ENCODE data around the gene MTO1. TPM values are rescaled to one million over a fixed set of nuclear protein-coding genes. Genes with fewer than 3 reads are reported as not detected.
"Not testable (repeated sequence)": the region's sequence is repeated elsewhere in the genome, so short reads cannot be mapped to it uniquely, and the experiment has no call there.

The MTO1 gene
- total RNA-seq, 1 donor from 2014 or later: 25.7 TPM

- DNase-seq (no peak), ATAC-seq (no peak)
- Histone ChIP-seq H3K4me3 (no peak overlapping the region), H3K27ac (no peak overlapping the region), H3K36me3 (peaks cover 56% of the 10 kb centered on the region), H3K9me3 (no peaks in the 10 kb centered on the region), H3K4me1 (peaks cover 6% of the 10 kb centered on the region), H3K27me3 (ENCODE audit: low read depth) (no peaks in the 10 kb centered on the region)
- TF ChIP-seq, protein P1, sequence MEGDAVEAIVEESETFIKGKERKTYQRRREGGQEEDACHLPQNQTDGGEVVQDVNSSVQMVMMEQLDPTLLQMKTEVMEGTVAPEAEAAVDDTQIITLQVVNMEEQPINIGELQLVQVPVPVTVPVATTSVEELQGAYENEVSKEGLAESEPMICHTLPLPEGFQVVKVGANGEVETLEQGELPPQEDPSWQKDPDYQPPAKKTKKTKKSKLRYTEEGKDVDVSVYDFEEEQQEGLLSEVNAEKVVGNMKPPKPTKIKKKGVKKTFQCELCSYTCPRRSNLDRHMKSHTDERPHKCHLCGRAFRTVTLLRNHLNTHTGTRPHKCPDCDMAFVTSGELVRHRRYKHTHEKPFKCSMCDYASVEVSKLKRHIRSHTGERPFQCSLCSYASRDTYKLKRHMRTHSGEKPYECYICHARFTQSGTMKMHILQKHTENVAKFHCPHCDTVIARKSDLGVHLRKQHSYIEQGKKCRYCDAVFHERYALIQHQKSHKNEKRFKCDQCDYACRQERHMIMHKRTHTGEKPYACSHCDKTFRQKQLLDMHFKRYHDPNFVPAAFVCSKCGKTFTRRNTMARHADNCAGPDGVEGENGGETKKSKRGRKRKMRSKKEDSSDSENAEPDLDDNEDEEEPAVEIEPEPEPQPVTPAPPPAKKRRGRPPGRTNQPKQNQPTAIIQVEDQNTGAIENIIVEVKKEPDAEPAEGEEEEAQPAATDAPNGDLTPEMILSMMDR (IDR thresholded peaks at IDR 0.05): no peak
- intact Hi-C loops (cut with DNase I): no loop called here
These were observed 42.6 kb downstream of the MTO1 start for GRCh38 chr6:73504160-73504559.

- DNase-seq: no peak
These were observed 43.6 kb downstream of the MTO1 start for GRCh38 chr6:73505142-73505541.

GRCh38 chr6:73505705-73506104 lies 44.2 kb downstream of the MTO1 start:
- DNase-seq; H3K27me3 ChIP-seq (ENCODE audit: low read depth); H3K9me3 ChIP-seq; H3K4me3 ChIP-seq; ATAC-seq; H3K4me1 ChIP-seq; intact Hi-C loops (cut with DNase I); H3K27ac ChIP-seq: not testable (repeated sequence)
- H3K36me3 ChIP-seq: peaks cover 41% of the 10 kb centered on the region

More at GRCh38 chr6:73505142-73505541, 43.6 kb downstream of the MTO1 start:
- Histone ChIP-seq H3K4me1 (peaks cover 6% of the 10 kb centered on the region), H3K4me3 (no peak overlapping the region), H3K27ac (no peak overlapping the region), H3K9me3 (no peaks in the 10 kb centered on the region), H3K27me3 (ENCODE audit: low read depth) (no peaks in the 10 kb centered on the region), H3K36me3 (peaks cover 47% of the 10 kb centered on the region)
- TF ChIP-seq, protein P1 (IDR thresholded peaks at IDR 0.05): no peak
- intact Hi-C loops (cut with DNase I): no loop called here
- no peak for ATAC-seq

- ATAC-seq: no peak
- intact Hi-C loops (cut with DNase I): no loop called here
- no peaks in the 10 kb centered on the region for H3K27me3 ChIP-seq (ENCODE audit: low read depth)
These were observed 44.7 kb downstream of the MTO1 start for GRCh38 chr6:73506246-73506645.

DNA sequence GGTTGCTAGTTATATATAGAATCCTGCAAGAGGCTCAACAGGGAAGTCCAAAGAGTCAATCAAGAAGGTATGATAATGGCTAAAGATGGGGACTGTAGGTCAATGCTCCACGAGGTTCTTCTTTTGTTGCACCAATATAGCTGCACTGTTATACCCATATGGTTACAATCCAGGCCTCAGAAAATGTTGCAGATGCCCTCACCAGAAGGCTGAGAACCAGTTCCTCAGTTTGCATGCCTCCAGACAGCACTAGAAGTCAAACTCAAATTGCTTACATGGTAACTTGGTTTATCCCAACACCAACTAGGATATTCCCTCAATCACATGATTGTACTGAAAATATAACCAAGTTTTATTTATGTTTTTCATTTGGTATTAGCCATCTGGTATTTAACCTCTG lies 47.2 kb downstream of the MTO1 start:
- H3K9me3 ChIP-seq: no peaks in the 10 kb centered on the region
- ATAC-seq (no peak), DNase-seq (no peak)
- no peaks in the 10 kb centered on the region for H3K4me1 ChIP-seq
- H3K27ac ChIP-seq: no peak overlapping the region
- no peaks in the 10 kb centered on the region for H3K27me3 ChIP-seq (ENCODE audit: low read depth)
- H3K36me3 ChIP-seq: peaks cover 15% of the 10 kb centered on the region
- H3K4me3 ChIP-seq: no peak overlapping the region
- TF ChIP-seq, protein P1 (IDR thresholded peaks at IDR 0.05): no peak
- intact Hi-C loops (cut with DNase I): no loop called here

More at GRCh38 chr6:73506246-73506645, 44.7 kb downstream of the MTO1 start:
- H3K9me3 ChIP-seq: no peaks in the 10 kb centered on the region
- no peak overlapping the region for H3K4me3 ChIP-seq
- H3K4me1 ChIP-seq: peaks cover 6% of the 10 kb centered on the region
- H3K36me3 ChIP-seq: peaks cover 36% of the 10 kb centered on the region
- DNase-seq: no peak
- TF ChIP-seq, protein P1 (IDR thresholded peaks at IDR 0.05): no peak
- no peak overlapping the region for H3K27ac ChIP-seq

DNA sequence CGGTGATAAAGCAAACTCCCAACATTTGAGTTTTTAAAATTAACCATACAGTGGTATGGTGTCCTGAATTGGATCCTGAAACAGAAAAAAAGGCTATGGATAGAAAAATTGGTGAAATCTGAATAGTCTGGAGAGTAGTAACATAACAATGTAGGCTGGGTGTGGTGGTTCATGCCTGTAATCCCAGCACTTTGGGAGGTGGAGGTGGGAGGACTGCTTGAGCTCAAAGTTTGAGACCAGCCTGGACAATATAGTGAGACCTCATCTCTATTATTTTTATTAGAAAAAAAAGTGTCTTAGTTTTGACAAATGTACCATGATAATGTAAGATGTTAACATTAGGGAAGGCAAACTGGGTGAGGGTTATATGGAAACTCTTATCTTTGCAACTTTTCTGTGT lies 48.3 kb downstream of the MTO1 start:
- ATAC-seq (no peak), DNase-seq (no peak)
- no peak overlapping the region for H3K27ac ChIP-seq
- no peaks in the 10 kb centered on the region for H3K9me3 ChIP-seq
- peaks cover 3% of the 10 kb centered on the region for H3K4me1 ChIP-seq
- H3K4me3 ChIP-seq: no peak overlapping the region
- peaks cover 16% of the 10 kb centered on the region for H3K36me3 ChIP-seq
- intact Hi-C loops (cut with DNase I): no loop called here
- H3K27me3 ChIP-seq (ENCODE audit: low read depth): no peaks in the 10 kb centered on the region
- TF ChIP-seq, protein P1 (IDR thresholded peaks at IDR 0.05): no peak
